MM.1S (cell line): ENCODE results near the gene CREB5.

Experiments used
- DNase-seq: peaks from one replicate; pipeline ENCODE4 v3.0.0-alpha.2; 2015
- H2AFZ ChIP-seq: fragments of 300-600 bp; sonication (generic); 2 replicates; pipeline ENCODE4 v1.6.0; 2016; ENCODE audit warnings: antibody characterized with exemption, low read length
- H3F3A ChIP-seq: fragments of 300-600 bp; sonication (generic); 2 replicates; pipeline ENCODE4 v1.6.1; 2016; ENCODE audit warnings: mild to moderate bottlenecking, antibody characterized with exemption, low read length, moderate library complexity, mixed read lengths; ENCODE audit not compliant: insufficient read depth
- H3K27ac ChIP-seq: fragments of 300-600 bp; sonication (generic); 2 replicates; pipeline ENCODE4 v1.5.1; 2016; ENCODE audit warnings: mild to moderate bottlenecking, low read length
- H3K27me3 ChIP-seq: fragments of 300-600 bp; sonication (generic); replicated peaks from 2 replicates; pipeline ENCODE4 v1.6.0; 2016; ENCODE audit warnings: low read length; ENCODE audit not compliant: insufficient read depth
- H3K36me3 ChIP-seq: fragments of 300-600 bp; sonication (generic); replicated peaks from 2 replicates; pipeline ENCODE4 v1.6.1; 2016; ENCODE audit warnings: mild to moderate bottlenecking, low read length, mixed read lengths; ENCODE audit not compliant: insufficient read depth
- H3K4me1 ChIP-seq: fragments of 300-600 bp; sonication (generic); 2 replicates; pipeline ENCODE4 v1.6.1; 2016; ENCODE audit warnings: low read length, mixed read lengths
- H3K4me2 ChIP-seq: fragments of 300-600 bp; sonication (generic); 2 replicates; pipeline ENCODE4 v1.6.0; 2016; ENCODE audit warnings: low read depth, low read length
- H3K4me3 ChIP-seq: fragments of 300-600 bp; sonication (generic); 2 replicates; pipeline ENCODE4 v1.5.1; 2016; ENCODE audit warnings: low read length, mixed read lengths
- H3K79me2 ChIP-seq: fragments of 300-600 bp; sonication (generic); 2 replicates; pipeline ENCODE4 v1.6.1; 2016; ENCODE audit warnings: mixed run types, low read length, mixed read lengths
- H3K9ac ChIP-seq: fragments of 300-600 bp; sonication (generic); 2 replicates; pipeline ENCODE4 v1.6.1; 2016; ENCODE audit warnings: low read length, mixed read lengths
- H3K9me2 ChIP-seq: fragments of 300-600 bp; sonication (generic); replicated peaks from 2 replicates; pipeline ENCODE4 v1.6.1; 2016; ENCODE audit warnings: mild to moderate bottlenecking, low read length, mixed read lengths; ENCODE audit not compliant: insufficient read depth
- H3K9me3 ChIP-seq: fragments of 300-600 bp; sonication (generic); replicated peaks from 2 replicates; pipeline ENCODE4 v1.6.1; 2016; ENCODE audit warnings: mild to moderate bottlenecking, low read length, mixed read lengths; ENCODE audit not compliant: insufficient read depth
- H4K20me1 ChIP-seq: fragments of 300-600 bp; sonication (generic); 2 replicates; pipeline ENCODE4 v1.6.1; 2016; ENCODE audit warnings: mild to moderate bottlenecking, low read length, moderate library complexity, mixed read lengths; ENCODE audit not compliant: insufficient read depth
- CTCF ChIP-seq: fragments of 300-600 bp; sonication (generic); IDR thresholded peaks from 2 replicates; pipeline ENCODE4 v1.5.1; 2016; ENCODE audit warnings: antibody characterized with exemption, low read length, mixed read lengths
- EZH2 ChIP-seq: fragments of 300-600 bp; sonication (generic); optimal IDR thresholded peaks from 2 replicates; pipeline ENCODE3; 2017; ENCODE audit warnings: low read depth, mild to moderate bottlenecking, antibody characterized with exemption, low read length, mixed read lengths
- EZH2phosphoT487 ChIP-seq: fragments of 300-600 bp; sonication (generic); IDR thresholded peaks from 2 replicates; pipeline ENCODE4 v1.6.1; 2018; ENCODE audit warnings: antibody characterized with exemption, low read length

CREB5 gene

GRCh38 chr7:28586736-28587135 lies 174.4 kb downstream of the CREB5 start:
- DNase-seq, result no peak
- H3K4me2 ChIP-seq, result no peak overlapping the region
- no peaks in the 10 kb centered on the region for H3K4me1 ChIP-seq

GRCh38 chr7:28587211-28587610 lies 174.9 kb downstream of the CREB5 start:
- Histone ChIP-seq H2AFZ (no peak overlapping the region), H3K27me3 (no peaks in the 10 kb centered on the region), H3K4me1 (no peaks in the 10 kb centered on the region), H3K27ac (no peak overlapping the region), H3K9me2 (no peaks in the 10 kb centered on the region), H3K9ac (no peak overlapping the region), H3K4me3 (no peak overlapping the region), H3K79me2 (no peaks in the 10 kb centered on the region), H3K4me2 (no peak overlapping the region), H4K20me1 (no peaks in the 10 kb centered on the region), H3K9me3 (no peaks in the 10 kb centered on the region), H3F3A (no peaks in the 10 kb centered on the region), H3K36me3 (no peaks in the 10 kb centered on the region)
- TF ChIP-seq EZH2 (no peak), CTCF (no peak), EZH2phosphoT487 (no peak)
- no peak for DNase-seq

More at GRCh38 chr7:28586736-28587135, 174.4 kb downstream of the CREB5 start:
- no peak overlapping the region for H3K4me3 ChIP-seq
- no peak overlapping the region for H2AFZ ChIP-seq
- no peaks in the 10 kb centered on the region for H3K9me3 ChIP-seq
- no peaks in the 10 kb centered on the region for H3K9me2 ChIP-seq
- H3F3A ChIP-seq, result no peaks in the 10 kb centered on the region
- no peaks in the 10 kb centered on the region for H3K36me3 ChIP-seq
- no peak overlapping the region for H3K9ac ChIP-seq
- TF ChIP-seq EZH2, result no peak
- TF ChIP-seq CTCF, result no peak
- no peak for TF ChIP-seq EZH2phosphoT487
- H3K27ac ChIP-seq, result no peak overlapping the region
- no peaks in the 10 kb centered on the region for H3K27me3 ChIP-seq
- H4K20me1 ChIP-seq, result no peaks in the 10 kb centered on the region
- H3K79me2 ChIP-seq, result no peaks in the 10 kb centered on the region

- no peaks in the 10 kb centered on the region for H4K20me1 ChIP-seq
- H3K4me2 ChIP-seq, result no peak overlapping the region
- no peak overlapping the region for H3K27ac ChIP-seq
- no peak for DNase-seq
- no peak overlapping the region for H3K4me3 ChIP-seq
- TF ChIP-seq CTCF (no peak), EZH2 (no peak), EZH2phosphoT487 (no peak)
- H3K9me2 ChIP-seq, result no peaks in the 10 kb centered on the region
- no peaks in the 10 kb centered on the region for H3K4me1 ChIP-seq
- no peaks in the 10 kb centered on the region for H3K79me2 ChIP-seq
- no peaks in the 10 kb centered on the region for H3K9me3 ChIP-seq
- no peaks in the 10 kb centered on the region for H3K27me3 ChIP-seq
- no peak overlapping the region for H2AFZ ChIP-seq
- no peaks in the 10 kb centered on the region for H3F3A ChIP-seq
- no peak overlapping the region for H3K9ac ChIP-seq
- no peaks in the 10 kb centered on the region for H3K36me3 ChIP-seq
These were observed 176.3 kb downstream of the CREB5 start for GRCh38 chr7:28588602-28589001.
